GM12891 (cell line): ENCODE data around the gene PICALM.

Experiments
- POLR2A ChIP-seq: IDR thresholded peaks from 2 replicates; pipeline ENCODE4 v1.6.1; 2011; ENCODE audit warnings: low read depth, low read length, control low read depth
- POLR2AphosphoS5 ChIP-seq: IDR thresholded peaks from 2 replicates; pipeline ENCODE4 v1.6.1; 2011; ENCODE audit warnings: low read depth, low read length, control low read depth

- TF ChIP-seq POLR2A (no peak), POLR2AphosphoS5 (no peak)
Observed at GRCh38 chr11:86108191-86108590, 39.3 kb upstream of the PICALM start.
